ENCODE measurements around the gene MICALL2.

Gene MICALL2

DNA sequence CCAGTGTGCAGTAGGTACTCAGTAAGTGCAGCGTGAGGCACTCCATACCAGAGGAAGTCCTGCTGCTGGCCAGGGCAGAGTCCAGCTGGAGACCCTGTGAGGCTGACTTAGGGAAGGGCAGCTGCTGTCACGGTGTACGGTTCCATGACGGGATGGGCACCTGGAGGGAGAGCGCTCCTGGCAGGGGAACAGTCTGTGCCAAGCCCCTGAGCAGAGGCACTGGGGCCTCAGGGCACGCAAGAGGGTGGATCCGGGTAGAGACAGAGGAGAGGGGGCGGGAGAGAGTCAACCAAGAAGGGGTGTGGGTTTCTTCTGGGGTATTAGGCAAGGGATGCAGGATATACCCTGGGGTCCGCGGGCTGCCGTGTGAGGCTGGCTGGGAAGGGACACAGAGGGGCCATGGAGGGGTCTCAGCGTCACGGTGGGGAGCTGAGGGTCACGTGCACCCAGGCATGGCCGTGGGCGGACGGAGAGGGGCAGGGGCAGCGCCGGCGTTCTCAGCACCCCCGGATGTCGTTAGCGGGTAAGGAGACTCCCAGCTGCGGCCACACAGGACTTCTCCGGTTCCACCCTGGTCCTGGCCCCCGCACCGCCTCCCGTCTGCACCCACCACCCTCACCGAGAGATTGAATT lies 70.5 kb downstream of the MICALL2 start:
- DNase-seq (ENCODE audit: insufficient read length) (no peak), FAIRE-seq (no peak)
- TF ChIP-seq TAF1 (IDR thresholded peaks at IDR 0.05; ENCODE audit: borderline replicate concordance, low read depth, low read length) (no peak), POLR2A (IDR thresholded peaks at IDR 0.05; ENCODE audit: low read depth, low read length) (no peak), POLR2AphosphoS5 (IDR thresholded peaks at IDR 0.05; ENCODE audit: low read depth, low read length) (no peak)

DNA sequence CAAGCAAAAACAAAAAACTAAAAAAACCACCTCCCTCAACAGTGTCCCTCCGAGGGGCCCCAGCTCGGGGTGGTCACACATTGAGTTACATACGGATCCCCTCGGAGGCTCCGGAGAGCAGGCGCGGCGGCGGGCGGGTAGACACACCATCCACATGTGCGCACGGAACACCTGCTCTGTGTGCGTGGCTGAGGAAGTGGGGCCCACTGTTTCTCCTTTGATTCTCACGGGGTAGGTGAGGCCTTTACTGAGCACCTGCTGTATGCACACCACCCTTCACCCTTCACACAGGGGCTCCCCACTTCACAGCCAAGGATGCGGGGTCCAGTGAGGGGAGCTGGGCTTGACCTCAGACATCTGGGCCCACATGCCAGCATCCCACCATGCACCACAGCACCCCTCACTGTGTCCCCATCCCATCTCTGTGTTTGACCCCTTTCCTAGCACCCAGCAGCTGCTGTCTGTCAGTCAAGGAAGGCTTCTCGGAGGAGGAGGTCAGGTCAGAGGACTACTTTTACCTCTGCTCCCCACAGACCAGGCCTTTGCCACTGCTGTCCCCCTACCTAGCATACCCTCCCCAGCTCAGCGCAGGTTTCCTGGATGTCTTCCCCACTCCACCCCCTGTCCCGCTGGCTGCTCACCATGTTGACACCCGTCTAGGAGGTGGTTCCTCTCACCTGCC lies 71.1 kb downstream of the MICALL2 start:
- no peak for FAIRE-seq
- TF ChIP-seq POLR2A (IDR thresholded peaks at IDR 0.05; ENCODE audit: low read depth, low read length): no peak
- TF ChIP-seq TAF1 (IDR thresholded peaks at IDR 0.05; ENCODE audit: borderline replicate concordance, low read depth, low read length): no peak
- no peak for TF ChIP-seq POLR2AphosphoS5 (IDR thresholded peaks at IDR 0.05; ENCODE audit: low read depth, low read length)
- no peak for DNase-seq (ENCODE audit: insufficient read length)

DNA sequence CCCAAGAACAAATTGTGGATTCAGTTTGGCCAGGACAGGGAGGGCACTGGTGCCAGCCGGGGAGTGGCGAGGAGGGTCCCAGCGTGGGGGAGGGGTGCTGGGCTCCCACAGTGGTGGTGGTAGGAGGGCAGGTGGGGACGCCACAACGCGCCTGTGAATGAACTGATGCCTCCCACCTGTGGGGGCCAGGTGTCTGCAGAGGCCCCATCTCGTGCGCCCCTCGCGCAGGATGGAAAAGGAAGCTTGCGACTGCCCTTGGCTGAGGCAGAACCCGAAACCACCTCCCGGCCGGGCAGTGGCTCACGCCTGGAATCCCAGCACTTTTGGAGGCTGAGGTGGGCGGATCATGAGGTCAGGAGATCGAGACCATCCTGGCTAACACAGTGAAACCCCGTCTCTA lies 72.0 kb downstream of the MICALL2 start:
- TF ChIP-seq POLR2A (IDR thresholded peaks at IDR 0.05; ENCODE audit: low read depth, low read length) (no peak), POLR2AphosphoS5 (IDR thresholded peaks at IDR 0.05; ENCODE audit: low read depth, low read length) (no peak), TAF1 (IDR thresholded peaks at IDR 0.05; ENCODE audit: borderline replicate concordance, low read depth, low read length) (no peak)
- DNase-seq (ENCODE audit: insufficient read length) (no peak), FAIRE-seq (no peak)

DNA sequence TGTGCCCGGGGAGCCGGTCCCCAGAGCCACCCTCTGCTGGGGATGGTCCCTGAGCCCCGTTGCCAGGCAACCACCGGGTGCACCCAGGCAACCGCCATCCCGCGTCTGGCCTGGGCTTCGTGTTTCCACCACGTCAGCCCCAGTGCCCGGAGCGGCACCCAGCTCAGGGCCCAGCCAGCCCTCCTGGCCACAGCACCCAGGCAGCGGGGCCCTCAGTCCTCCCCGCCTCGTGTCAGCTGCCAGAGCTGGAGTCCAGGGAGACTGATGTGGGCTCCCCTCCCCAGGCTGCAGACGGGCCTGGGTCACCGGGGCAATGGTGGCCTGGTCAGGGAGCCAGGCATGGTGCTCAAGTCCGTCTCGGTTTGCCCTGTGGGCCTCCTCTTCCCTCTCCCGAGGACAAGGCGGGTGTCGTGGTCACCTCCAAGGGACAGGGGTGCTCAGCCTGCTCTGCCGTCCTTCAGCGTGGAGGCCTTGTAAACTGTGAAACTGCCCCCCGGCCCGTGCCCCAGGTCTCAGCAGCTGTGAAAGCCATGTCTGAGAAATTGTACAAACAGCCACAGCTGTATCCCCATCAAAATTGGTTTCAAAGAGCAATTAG lies 72.5 kb downstream of the MICALL2 start:
- FAIRE-seq: no peak
- no peak for DNase-seq (ENCODE audit: insufficient read length)
- TF ChIP-seq TAF1 (IDR thresholded peaks at IDR 0.05; ENCODE audit: borderline replicate concordance, low read depth, low read length) (no peak), POLR2AphosphoS5 (IDR thresholded peaks at IDR 0.05; ENCODE audit: low read depth, low read length) (no peak), POLR2A (IDR thresholded peaks at IDR 0.05; ENCODE audit: low read depth, low read length) (no peak)

DNA sequence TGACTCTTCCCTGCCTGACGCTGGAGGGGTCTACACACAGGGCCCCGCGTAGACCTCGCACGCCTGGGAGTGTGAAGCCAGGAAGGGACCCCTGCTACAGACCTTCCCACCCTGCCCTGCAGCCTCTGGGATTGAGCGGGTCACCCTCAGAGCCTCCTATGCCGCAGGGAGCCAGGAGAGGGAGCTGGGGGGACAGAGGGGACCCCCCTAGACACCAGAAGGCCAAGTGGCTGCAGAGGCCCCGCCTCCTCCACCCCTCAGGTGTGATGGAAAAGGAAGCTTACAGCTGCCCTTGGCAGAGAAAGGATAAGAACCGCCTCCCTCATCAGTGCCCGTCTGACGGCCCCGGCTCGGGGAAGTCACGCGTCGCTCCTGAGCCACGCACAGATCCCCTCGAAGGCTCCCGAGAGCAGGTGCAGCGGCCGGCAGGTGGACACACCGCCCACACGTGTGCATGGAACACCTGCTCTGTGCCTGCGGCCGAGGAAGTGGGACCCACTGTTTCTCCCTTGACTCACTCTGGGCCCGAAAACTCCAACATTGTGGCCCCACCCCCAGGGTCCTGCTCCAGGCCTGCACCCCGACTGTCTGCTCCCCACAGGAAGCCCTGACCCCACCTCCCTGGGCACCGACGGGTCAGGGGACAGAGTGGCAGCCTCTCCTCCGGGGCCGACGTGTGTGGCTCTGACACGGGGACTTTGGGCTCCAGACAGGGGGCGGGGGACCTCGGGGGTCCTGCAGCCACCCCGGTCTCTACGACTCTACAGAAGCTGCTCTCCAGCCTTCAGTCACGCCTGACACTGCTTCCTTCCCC lies 73.3 kb downstream of the MICALL2 start:
- DNase-seq (ENCODE audit: insufficient read length) (no peak), FAIRE-seq (no peak)

DNA sequence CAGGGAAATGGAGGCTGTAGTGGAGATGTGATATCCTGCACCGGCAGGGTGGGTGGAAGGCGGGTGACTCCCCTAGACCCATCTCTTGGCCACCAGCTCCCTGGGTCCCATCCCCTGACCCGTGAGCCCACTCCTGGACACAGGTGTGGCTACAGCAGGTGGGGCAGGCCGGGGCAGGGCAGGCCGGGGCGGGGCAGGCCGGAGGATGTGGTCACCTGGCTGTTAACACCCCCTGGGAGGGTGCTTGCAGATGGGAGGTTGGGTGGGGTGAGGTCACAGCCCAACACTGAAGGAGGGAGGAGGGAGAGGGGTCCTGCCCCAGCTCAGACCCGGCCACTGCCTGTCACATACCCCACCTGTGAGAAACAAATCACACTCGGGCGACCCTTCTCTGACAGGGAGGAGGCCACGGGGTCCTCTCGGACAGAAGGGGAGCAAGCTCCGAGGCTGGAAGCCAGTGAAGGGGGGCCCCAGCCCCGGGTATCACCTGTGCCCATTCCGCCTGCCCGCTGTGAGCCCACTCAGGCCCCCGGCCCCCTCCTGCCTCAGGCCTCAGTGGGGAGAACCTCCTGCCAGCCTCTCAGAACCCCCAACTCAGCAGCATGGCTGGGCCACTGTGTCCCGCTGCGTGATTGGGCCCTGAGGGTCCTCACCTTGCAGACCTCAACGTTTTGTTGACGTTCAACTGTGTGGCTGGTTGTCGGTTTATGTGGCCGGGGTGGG lies 74.0 kb downstream of the MICALL2 start:
- FAIRE-seq (no peak), DNase-seq (ENCODE audit: insufficient read length) (no peak)
- TF ChIP-seq POLR2A (IDR thresholded peaks at IDR 0.05; ENCODE audit: low read depth, low read length): no peak
- no peak for TF ChIP-seq TAF1 (IDR thresholded peaks at IDR 0.05; ENCODE audit: borderline replicate concordance, low read depth, low read length)
- no peak for TF ChIP-seq POLR2AphosphoS5 (IDR thresholded peaks at IDR 0.05; ENCODE audit: low read depth, low read length)

More for the DNA sequence above, 73.3 kb downstream of the MICALL2 start:
- TF ChIP-seq POLR2A (IDR thresholded peaks at IDR 0.05; ENCODE audit: low read depth, low read length): no peak

Data from GM12892 (cell line).